ENCODE measurements around the gene CARD11. TPM values are rescaled to one million over a fixed set of nuclear protein-coding genes. Genes with fewer than 3 reads are reported as not detected.

The CARD11 gene
- total and polyA plus RNA-seq, 2 of the 4 experiments (the other 2 are of a cell fraction): 0.18 to 0.26 TPM

DNA sequence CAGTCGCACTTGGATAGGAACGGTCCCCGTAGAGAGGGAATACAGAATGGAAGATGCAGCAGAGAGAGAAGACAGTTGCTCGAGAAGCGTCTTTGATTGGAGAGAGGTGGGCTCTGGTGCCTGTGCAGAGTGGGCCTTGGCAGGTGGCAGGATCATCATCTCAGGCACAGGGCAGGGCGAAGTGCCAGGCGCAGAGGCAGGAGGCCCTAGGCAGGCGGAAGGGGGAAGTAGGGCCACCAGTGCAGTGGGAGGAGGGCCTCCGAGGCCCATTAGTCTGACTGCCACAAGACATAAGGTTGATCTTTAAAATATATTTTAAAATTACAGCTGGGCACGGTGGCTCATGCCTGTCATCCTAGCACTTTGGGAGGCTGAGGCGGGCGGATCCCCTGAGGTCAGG is 10.1 kb downstream of the CARD11 start:
- dilution Hi-C loops (cut with HindIII; ENCODE audit: low sequenced_read_pairs, unreplicated experiment): no loop called here
- H3K9me1 ChIP-seq (ENCODE audit: insufficient read depth, low read length): no peaks in the 10 kb centered on the region
- intact Hi-C loops (cut with micrococcal nuclease): no loop called here
- no peak overlapping the region for H3K4me2 ChIP-seq (ENCODE audit: low read depth, low read length)
- no TSS peak for BruUV-seq (replicated peaks)
- H3K27ac ChIP-seq (ENCODE audit: insufficient read depth, low read length): no peak overlapping the region
- no peak overlapping the region for H3K56ac ChIP-seq (ENCODE audit: extremely low read depth, insufficient read depth, low read length)
- no peaks in the 10 kb centered on the region for H3K36me3 ChIP-seq (ENCODE audit: control insufficient read depth, insufficient read depth, low read length)
- H2BK20ac ChIP-seq (ENCODE audit: low read depth, low read length): no peak overlapping the region
- H2AFZ ChIP-seq (replicated peaks; ENCODE audit: low read length, poor library complexity): no peak overlapping the region
- no peak overlapping the region for H4K8ac ChIP-seq (ENCODE audit: low read depth in 2 of 2, low read length in 2 of 2)
- no peaks in the 10 kb centered on the region for H3K4me1 ChIP-seq (ENCODE audit: control insufficient read depth, insufficient read depth, low read length)
- no peak overlapping the region for H2AK5ac ChIP-seq (ENCODE audit: low read depth, low read length)
- ChIA-PET POLR2A (ENCODE audit: unreplicated experiment) (no interaction called here), CTCF (no interaction called here)
- no peak overlapping the region for H3K4me3 ChIP-seq (ENCODE audit: insufficient read depth, low read depth, low read length)
- no peak overlapping the region for H3K18ac ChIP-seq (ENCODE audit: low read depth, low read length)
- no peak overlapping the region for H4K5ac ChIP-seq (ENCODE audit: low read depth, low read length)
- H3K9ac ChIP-seq (ENCODE audit: low read depth, low read length): no peak overlapping the region
- no peak overlapping the region for H3K23ac ChIP-seq (ENCODE audit: low read depth, low read length)
- no peak overlapping the region for H2BK120ac ChIP-seq (ENCODE audit: low read depth, low read length)
- H3K79me1 ChIP-seq (ENCODE audit: low read depth in 1 of 2, low read length in 2 of 2): no peaks in the 10 kb centered on the region
- 30% methylated on average over 3 of the region's 12 CpGs; no CpG with 5 or more reads in 1 of the 2 experiments for WGBS, 2 experiments (ENCODE audit: extremely low coverage in 2 of 2, insufficient read length in 1 of 2)
- H3K9me3 ChIP-seq (ENCODE audit: control insufficient read depth, insufficient read depth, low read length): no peaks in the 10 kb centered on the region
- in situ Hi-C loops (cut with MboI; ENCODE audit: low sequenced_read_pairs): no loop called here
- H3K4ac ChIP-seq (ENCODE audit: low read depth, low read length): no peak overlapping the region
- no peaks in the 10 kb centered on the region for H4K20me1 ChIP-seq (ENCODE audit: insufficient read depth, low read length)
- H2AK9ac ChIP-seq (replicated peaks; ENCODE audit: low read depth, low read length, poor library complexity): no peak overlapping the region
- TF ChIP-seq POLR2A (IDR thresholded peaks at IDR 0.05; ENCODE audit: low read depth, low read length) (no peak), CTCF (conservative IDR thresholded peaks at IDR 0.05; ENCODE audit: low read depth, low read length) (no peak), NFE2L2 (IDR thresholded peaks at IDR 0.05; ENCODE audit: low read depth, low read length) (no peak), SMC3 (IDR thresholded peaks at IDR 0.05; ENCODE audit: low read depth, low read length) (no peak), RAD21 (IDR thresholded peaks at IDR 0.05; ENCODE audit: low read length) (no peak), MAZ (IDR thresholded peaks at IDR 0.05; ENCODE audit: borderline replicate concordance, low read depth, low read length) (no peak)
- no peak overlapping the region for H2BK15ac ChIP-seq (ENCODE audit: low read depth, low read length)
- no peak for ATAC-seq (ENCODE audit: low read depth)
- no peak overlapping the region for H4K91ac ChIP-seq (ENCODE audit: insufficient read depth, low read depth, low read length)
- H3K27me3 ChIP-seq (ENCODE audit: control insufficient read depth, insufficient read depth, low read length): no peaks in the 10 kb centered on the region; the same call in 1 of the 2 replicates
- H2BK5ac ChIP-seq (ENCODE audit: low read depth, low read length, poor library complexity, severe bottlenecking): no peak overlapping the region
- H3K14ac ChIP-seq (replicated peaks; ENCODE audit: low read depth, low read length): no peak overlapping the region
- DNase-seq: no peak

All from IMR-90 (cell line).